Upper lobe of left lung (tissue), 6 donors: ENCODE results near the gene NAT8L. TPM values are rescaled to one million over a fixed set of nuclear protein-coding genes. Genes with fewer than 3 reads are reported as not detected.

Experiments
- ATAC-seq, 2 donors: fragments of 200-7000 bp; cut with Tn5 transposase; one replicate each; pipeline ENCODE4 v1.9.1; 2022; ENCODE audit warnings: mild to moderate bottlenecking in 2 of 2, moderate library complexity in 2 of 2; ENCODE audit not compliant: low FRiP score in 2 of 2
- DNase-seq, 2 donors: peaks; one replicate each; pipeline ENCODE4 v3.0.0-alpha.2; 2019 to 2020
- H3K27ac ChIP-seq, 4 donors: fragments of 200-600 bp; sonication (generic); one replicate each; pipeline ENCODE4 v1.5.1; 2016 to 2019
- H3K27me3 ChIP-seq, 4 donors: fragments of 200-600 bp; sonication (generic); one replicate each; pipeline ENCODE4 v1.5.1; 2017 to 2019
- H3K36me3 ChIP-seq, 4 donors: fragments of 200-600 bp; sonication (generic); one replicate each; pipeline ENCODE4 v1.5.1; 2016 to 2019
- H3K4me1 ChIP-seq, 4 donors: fragments of 200-600 bp; sonication (generic); one replicate each; pipeline ENCODE4 v1.5.1; 2018 to 2019
- H3K4me3 ChIP-seq, 4 donors: fragments of 200-600 bp; sonication (generic); one replicate each; pipeline ENCODE4 v1.5.1; 2017 to 2019; ENCODE audit warnings: mild to moderate bottlenecking in 2 of 4, moderate library complexity in 1 of 4
- H3K9me3 ChIP-seq, 4 donors: fragments of 200-600 bp; sonication (generic); one replicate each; pipeline ENCODE4 v1.5.1; 2018 to 2019
- CTCF ChIP-seq, 6 experiments: fragments of 450-650 bp in 4 of 6; fragments of 200-600 bp in 2 of 6; sonication (generic) in 2 of 6; IDR thresholded peaks; one replicate each; pipeline ENCODE4 v1.5.1; 2016 to 2019; ENCODE audit warnings: antibody characterized with exemption in 6 of 6
- EP300 ChIP-seq, 4 donors: sonication (generic); formaldehyde crosslinking; IDR thresholded peaks; one replicate each; pipeline ENCODE4 v1.5.1; 2017; ENCODE audit warnings: antibody characterized with exemption in 4 of 4, control low read depth in 2 of 4
- POLR2A ChIP-seq, 4 donors: fragments of 450-650 bp; IDR thresholded peaks; one replicate each; pipeline ENCODE4 v1.5.1; 2016 to 2017; ENCODE audit warnings: antibody characterized with exemption in 4 of 4, mild to moderate bottlenecking in 2 of 4
- POLR2AphosphoS5 ChIP-seq, 2 donors: sonication (generic); formaldehyde crosslinking; IDR thresholded peaks; one replicate each; pipeline ENCODE4 v1.5.1; 2017; ENCODE audit warnings: antibody characterized with exemption in 2 of 2
- WGBS, 2 donors: methylation state at CpG; one replicate each; pipeline ENCODE4 v1.1.5; 2017 to 2018; 5-methylcytosine and 5-hydroxymethylcytosine counted together
- total RNA-seq, 6 donors: library from RNA; depleted of rRNA in 4 of 6; stranded (reverse); fragments of >200 nt in 4 of 6; gene quantifications; one replicate each; pipeline versions ENCODE4 v1.1.0 to v1.2.1, GENCODE V29; 2016 to 2021
- donor health status: DM: no; HTN: no; CAD: no; lungs with moderate emphysema.
- donor health status: DM: no; HTN: yes; CAD: no; lungs with severe emphysema.

The NAT8L gene
- total RNA-seq, 6 donors from 2014 or later = 0.15 to 0.37 (median 0.30) TPM; not detected in 2

GRCh38 chr4:2082627-2083026, 23.5 kb downstream of the NAT8L start:
- Histone ChIP-seq H3K27ac (no peak overlapping the region), H3K4me1 (no peaks in the 10 kb centered on the region), H3K4me3 (no peak overlapping the region), H3K36me3 (no peaks in the 10 kb centered on the region), H3K9me3 (no peaks in the 10 kb centered on the region), H3K27me3 (no peaks in the 10 kb centered on the region)
- DNase-seq = no peak
- 87 to 88% methylated on average over 4 of the region's 4 CpGs for WGBS, 2 donors
- TF ChIP-seq EP300 (IDR thresholded peaks at IDR 0.05) = no peak
- no peak for TF ChIP-seq POLR2AphosphoS5 (IDR thresholded peaks at IDR 0.05)
- TF ChIP-seq POLR2A (IDR thresholded peaks at IDR 0.05) = no peak
- no peak for TF ChIP-seq CTCF (IDR thresholded peaks at IDR 0.05)
- ATAC-seq = no peak

DNA sequence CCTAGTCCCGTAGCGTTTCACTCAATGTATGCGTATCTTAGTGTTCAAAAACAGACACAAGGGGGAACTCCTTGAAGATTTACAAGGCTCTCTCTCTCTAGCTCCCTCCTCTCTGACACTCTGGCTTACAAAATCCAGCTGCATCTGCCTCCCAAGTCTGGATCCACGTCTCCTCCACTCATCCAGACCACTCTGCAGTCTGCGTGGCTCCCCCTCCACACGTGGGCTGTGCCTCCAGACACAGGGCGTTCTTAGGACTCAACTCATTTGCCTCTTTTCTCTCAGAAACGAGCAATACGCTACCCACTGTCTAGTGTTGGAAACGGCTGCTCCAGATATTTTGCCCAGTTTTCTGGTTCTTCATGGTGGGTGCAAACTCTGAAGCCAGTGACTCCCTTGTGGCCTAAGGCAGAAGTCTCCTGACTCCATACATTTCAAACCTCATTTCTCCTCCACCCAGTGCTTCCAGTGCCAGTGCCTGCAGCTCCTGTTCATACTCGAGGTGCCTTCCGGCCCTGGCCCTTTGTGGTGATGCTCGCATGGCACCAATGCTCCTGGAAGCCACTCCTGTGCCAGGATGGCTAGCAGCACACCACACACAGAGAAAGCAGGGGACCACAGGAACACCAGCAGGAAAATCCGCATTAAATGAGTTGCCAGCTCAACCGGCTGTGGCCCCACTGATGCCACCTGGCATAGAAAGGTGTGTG, 24.1 kb downstream of the NAT8L start:
- Histone ChIP-seq H3K9me3 (no peaks in the 10 kb centered on the region), H3K27me3 (no peaks in the 10 kb centered on the region), H3K27ac (no peak overlapping the region), H3K36me3 (no peaks in the 10 kb centered on the region), H3K4me1 (no peaks in the 10 kb centered on the region), H3K4me3 (no peak overlapping the region)
- ATAC-seq (no peak), DNase-seq (peak in 1 of 2 donors; percentile 18)
- TF ChIP-seq POLR2AphosphoS5 (IDR thresholded peaks at IDR 0.05) = no peak
- TF ChIP-seq CTCF (IDR thresholded peaks at IDR 0.05) = no peak
- no peak for TF ChIP-seq EP300 (IDR thresholded peaks at IDR 0.05)
- no peak for TF ChIP-seq POLR2A (IDR thresholded peaks at IDR 0.05)
- 81 to 88% methylated on average over 15 of the region's 15 CpGs for WGBS, 2 donors

- 80 to 91% methylated on average over 6 of the region's 6 CpGs for WGBS, 2 donors
- Histone ChIP-seq H3K4me1 (no peaks in the 10 kb centered on the region), H3K4me3 (no peak overlapping the region), H3K27me3 (no peaks in the 10 kb centered on the region), H3K9me3 (no peaks in the 10 kb centered on the region), H3K36me3 (no peaks in the 10 kb centered on the region), H3K27ac (no peak overlapping the region)
- ATAC-seq = no peak
- DNase-seq = peak in 1 of 2 donors; percentile 1
- TF ChIP-seq POLR2AphosphoS5 (IDR thresholded peaks at IDR 0.05) = no peak
- no peak for TF ChIP-seq CTCF (IDR thresholded peaks at IDR 0.05)
- no peak for TF ChIP-seq EP300 (IDR thresholded peaks at IDR 0.05)
- TF ChIP-seq POLR2A (IDR thresholded peaks at IDR 0.05) = no peak
Observed at GRCh38 chr4:2083826-2084160, 24.7 kb downstream of the NAT8L start.

DNA sequence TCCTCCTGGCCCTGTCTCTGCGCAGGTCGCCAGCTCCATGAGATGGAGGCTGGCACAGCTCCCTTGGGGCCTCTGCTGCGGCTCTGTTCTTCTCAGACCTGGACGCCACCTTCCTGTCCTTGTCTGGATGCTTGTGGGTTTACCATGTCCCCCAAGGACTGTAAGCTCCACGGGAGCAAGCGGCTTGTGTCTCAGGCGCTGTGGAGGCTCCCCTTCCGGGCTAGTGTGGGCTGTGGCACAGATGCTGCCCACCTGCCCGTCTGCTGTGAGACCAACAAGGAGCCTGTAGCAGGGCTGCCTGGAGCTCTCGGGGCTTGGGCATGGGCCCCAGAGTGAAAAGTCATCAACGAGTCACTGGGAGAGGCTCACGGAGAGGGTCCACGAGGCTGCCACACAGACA, 25.2 kb downstream of the NAT8L start:
- no peaks in the 10 kb centered on the region for H3K36me3 ChIP-seq
- peak; percentile 12 to 57 for DNase-seq
- no peak overlapping the region for H3K4me3 ChIP-seq
- H3K9me3 ChIP-seq = no peaks in the 10 kb centered on the region
- no peaks in the 10 kb centered on the region for H3K4me1 ChIP-seq
- 88 to 90% methylated on average over 12 of the region's 13 CpGs for WGBS, 2 donors
- TF ChIP-seq CTCF (IDR thresholded peaks at IDR 0.05) (no peak), EP300 (IDR thresholded peaks at IDR 0.05) (no peak)
- no peak overlapping the region for H3K27ac ChIP-seq
- H3K27me3 ChIP-seq = no peaks in the 10 kb centered on the region
- ATAC-seq = no peak

DNA sequence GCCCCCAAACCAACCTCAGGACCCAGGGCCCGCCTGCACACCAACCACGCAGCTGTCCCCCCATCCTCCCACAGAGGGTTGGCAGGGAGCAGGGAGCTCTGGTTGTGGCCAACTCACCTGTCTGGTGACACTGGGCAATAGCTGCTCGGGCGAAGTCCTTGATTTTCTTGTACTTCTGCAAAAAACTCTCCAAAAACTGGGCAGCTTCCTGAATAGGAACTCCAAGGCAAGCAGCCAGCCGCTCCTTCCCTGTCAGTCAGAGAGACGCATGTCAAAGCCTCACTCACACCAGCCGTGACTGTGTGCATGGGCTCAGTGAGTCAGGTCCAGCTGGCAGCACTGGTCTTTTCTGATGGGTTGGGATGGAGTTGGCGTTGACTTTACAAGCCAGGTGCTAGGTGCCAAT, 26.4 kb downstream of the NAT8L start:
- H3K9me3 ChIP-seq = no peaks in the 10 kb centered on the region
- 86 to 91% methylated on average over 6 to 8 of the region's 8 CpGs for WGBS, 2 donors

More for the DNA sequence above, 26.4 kb downstream of the NAT8L start:
- Histone ChIP-seq H3K36me3 (no peaks in the 10 kb centered on the region), H3K27me3 (no peaks in the 10 kb centered on the region), H3K4me1 (no peaks in the 10 kb centered on the region), H3K27ac (no peak overlapping the region), H3K4me3 (no peak overlapping the region)
- TF ChIP-seq CTCF (IDR thresholded peaks at IDR 0.05) = no peak
- TF ChIP-seq EP300 (IDR thresholded peaks at IDR 0.05) = no peak
- TF ChIP-seq POLR2AphosphoS5 (IDR thresholded peaks at IDR 0.05) = no peak
- TF ChIP-seq POLR2A (IDR thresholded peaks at IDR 0.05) = no peak
- no peak for ATAC-seq
- DNase-seq = peak in 1 of 2 donors; percentile 16
